ENCODE results near the gene APOA4. TPM values are rescaled to one million over a fixed set of nuclear protein-coding genes. Genes with fewer than 3 reads are reported as not detected.
"Not testable (repeated sequence)": the region's sequence is repeated elsewhere in the genome, so short reads cannot be mapped to it uniquely, and the experiment has no call there.

APOA4 gene
- total RNA-seq, 1 donor from 2014 or later, result not detected

DNA sequence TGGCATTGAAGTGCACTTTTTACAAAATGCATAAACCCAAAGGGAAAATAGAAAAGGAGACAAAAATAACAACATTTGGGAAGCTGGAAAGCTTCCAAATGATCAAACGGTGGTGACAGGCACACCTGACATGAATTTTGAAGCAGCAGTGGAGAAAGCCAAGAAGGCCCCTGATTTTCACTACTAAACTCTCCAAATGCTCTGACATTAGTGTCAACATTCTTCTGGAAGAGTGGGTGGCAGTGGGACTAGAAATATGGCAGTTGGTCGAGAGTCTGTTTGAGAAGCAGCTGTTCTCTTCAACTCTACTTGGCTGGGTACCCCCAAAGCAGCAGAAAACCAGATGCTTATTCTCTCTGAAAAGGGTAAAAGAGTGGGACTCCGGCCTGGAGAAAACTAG, 19.1 kb downstream of the APOA4 start:
- no peak overlapping the region for H3K4me3 Mint-ChIP-seq
- peaks cover under 1% of the 10 kb centered on the region for H3K9me3 Mint-ChIP-seq
- H3K27me3 Mint-ChIP-seq (ENCODE audit: low read depth), result peaks cover 21% of the 10 kb centered on the region
- TF ChIP-seq CTCF (IDR thresholded peaks at IDR 0.05; ENCODE audit: unreplicated experiment), result no peak
- no peaks in the 10 kb centered on the region for H3K4me1 Mint-ChIP-seq
- H3K36me3 Mint-ChIP-seq, result no peaks in the 10 kb centered on the region
- H3K27ac Mint-ChIP-seq, result no peak overlapping the region
- no peak for DNase-seq (ENCODE audit: low spot score in 2 of 2, unreplicated experiment in 2 of 2)

GRCh38 chr11:116801662-116802061, 21.4 kb downstream of the APOA4 start:
- peaks cover 17% of the 10 kb centered on the region for H3K27me3 Mint-ChIP-seq (ENCODE audit: low read depth)
- not testable (repeated sequence) for H3K9me3 Mint-ChIP-seq; H3K27ac Mint-ChIP-seq; DNase-seq (ENCODE audit: low spot score in 2 of 2, unreplicated experiment in 2 of 2); H3K4me1 Mint-ChIP-seq; H3K36me3 Mint-ChIP-seq; H3K4me3 Mint-ChIP-seq

DNA sequence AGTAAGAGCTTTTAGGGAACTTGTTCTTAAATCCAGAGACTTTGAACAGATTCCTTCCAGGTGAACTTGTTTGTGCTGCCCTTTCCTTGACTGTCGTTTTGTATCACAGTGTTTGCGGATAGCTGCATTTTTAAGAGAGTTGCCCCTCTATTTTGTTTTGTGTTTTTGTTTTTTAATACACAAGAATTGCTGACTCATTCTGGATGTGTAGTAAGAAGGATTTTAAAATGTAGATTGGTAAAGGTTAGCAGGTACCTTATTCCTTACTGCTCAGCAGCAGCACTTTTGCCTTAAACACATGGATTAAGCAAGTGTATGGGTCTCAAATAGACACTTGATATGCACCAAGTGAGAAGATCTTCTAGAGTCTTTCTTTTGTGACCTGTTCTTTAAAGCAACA, 22.5 kb downstream of the APOA4 start:
- Mint-ChIP-seq H3K27ac (no peak overlapping the region), H3K4me3 (no peak overlapping the region), H3K36me3 (no peaks in the 10 kb centered on the region), H3K4me1 (no peaks in the 10 kb centered on the region), H3K9me3 (peaks cover 4% of the 10 kb centered on the region), H3K27me3 (ENCODE audit: low read depth) (peaks cover 17% of the 10 kb centered on the region)
- DNase-seq (ENCODE audit: low spot score in 2 of 2, unreplicated experiment in 2 of 2), result no peak
- TF ChIP-seq CTCF (IDR thresholded peaks at IDR 0.05; ENCODE audit: unreplicated experiment), result no peak

- Mint-ChIP-seq H3K4me3 (no peak overlapping the region), H3K36me3 (no peaks in the 10 kb centered on the region), H3K27ac (no peak overlapping the region), H3K27me3 (ENCODE audit: low read depth) (peaks cover 9% of the 10 kb centered on the region), H3K4me1 (no peaks in the 10 kb centered on the region), H3K9me3 (peaks cover 4% of the 10 kb centered on the region)
- TF ChIP-seq CTCF (IDR thresholded peaks at IDR 0.05; ENCODE audit: unreplicated experiment), result no peak
- no peak for DNase-seq (ENCODE audit: low spot score in 2 of 2, unreplicated experiment in 2 of 2)
Observed at GRCh38 chr11:116798368-116798767, 24.7 kb downstream of the APOA4 start.

DNA sequence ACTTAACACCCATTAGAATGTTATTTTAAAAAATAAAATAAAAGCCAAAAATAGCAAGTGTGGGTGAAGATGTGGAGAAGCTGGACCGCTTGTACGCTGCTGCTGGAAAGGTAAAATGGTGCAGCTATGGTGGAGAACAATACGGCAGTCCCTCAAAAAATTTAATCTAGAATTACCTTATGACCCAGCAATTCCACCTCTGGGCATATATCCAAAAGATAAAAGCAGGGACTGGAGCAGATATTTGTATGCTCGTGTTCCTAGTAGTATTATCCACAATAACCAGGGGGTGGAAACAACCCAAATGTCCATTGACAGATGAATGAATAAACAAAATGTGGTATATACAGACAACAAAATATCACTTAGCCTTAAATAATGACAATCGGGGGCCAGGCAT, 25.3 kb downstream of the APOA4 start:
- Mint-ChIP-seq H3K27me3 (ENCODE audit: low read depth) (peaks cover 8% of the 10 kb centered on the region), H3K27ac (no peak overlapping the region), H3K4me1 (no peaks in the 10 kb centered on the region), H3K36me3 (no peaks in the 10 kb centered on the region), H3K9me3 (peaks cover 4% of the 10 kb centered on the region), H3K4me3 (no peak overlapping the region)
- no peak for TF ChIP-seq CTCF (IDR thresholded peaks at IDR 0.05; ENCODE audit: unreplicated experiment)
- DNase-seq (ENCODE audit: low spot score in 2 of 2, unreplicated experiment in 2 of 2), result no peak

GRCh38 chr11:116796548-116796947, 26.6 kb downstream of the APOA4 start:
- peaks cover 4% of the 10 kb centered on the region for H3K9me3 Mint-ChIP-seq
- H3K4me1 Mint-ChIP-seq, result no peaks in the 10 kb centered on the region
- DNase-seq (ENCODE audit: low spot score in 2 of 2, unreplicated experiment in 2 of 2), result no peak
- H3K27me3 Mint-ChIP-seq (ENCODE audit: low read depth), result peaks cover 4% of the 10 kb centered on the region
- no peaks in the 10 kb centered on the region for H3K36me3 Mint-ChIP-seq
- H3K4me3 Mint-ChIP-seq, result no peak overlapping the region
- no peak overlapping the region for H3K27ac Mint-ChIP-seq
- no peak for TF ChIP-seq CTCF (IDR thresholded peaks at IDR 0.05; ENCODE audit: unreplicated experiment)

Data from mesothelial cell of epicardium (in vitro differentiated cells).